Renal cortical epithelial cell (primary cell): Measurements from ENCODE around the gene IKBIP. TPM values are rescaled to one million over a fixed set of nuclear protein-coding genes. Genes with fewer than 3 reads are reported as not detected.
"Not testable (repeated sequence)": the region's sequence is repeated elsewhere in the genome, so short reads cannot be mapped to it uniquely, and the experiment has no call there.

Source experiments
- DNase-seq: peaks from one replicate; pipeline ENCODE4 v3.0.0-alpha.2; 2011; ENCODE audit warnings: low read depth
- total RNA-seq: library from RNA; depleted of rRNA; stranded (reverse); fragments of >200 nt; gene quantifications from 2 replicates; pipeline ENCODE4 v1.2.3, GENCODE V29; 2014

Gene IKBIP
- total RNA-seq, 1 donor from 2014 or later, result 95.3 TPM

GRCh38 chr12:98576795-98577194, 67.8 kb downstream of the IKBIP start:
- DNase-seq, result not testable (repeated sequence)

DNA sequence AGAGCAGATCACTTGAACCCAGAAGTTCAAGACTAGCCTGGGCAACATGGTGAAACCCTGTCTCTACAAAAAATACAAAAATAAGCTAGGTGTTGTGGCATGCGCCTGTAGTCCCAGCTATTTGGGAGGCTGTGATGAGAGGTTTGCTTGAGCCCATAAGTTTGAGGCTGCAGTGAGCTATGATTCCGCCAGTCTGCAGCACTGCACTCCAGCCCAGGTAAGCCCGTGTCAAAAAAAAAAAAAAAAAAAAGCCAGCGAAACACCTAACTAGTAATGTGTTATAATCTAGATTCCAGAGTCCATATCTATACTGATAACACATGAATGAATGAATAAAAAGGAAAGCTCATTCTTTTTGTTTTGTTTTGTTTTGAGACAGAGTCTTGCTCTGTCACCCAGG, 69.6 kb downstream of the IKBIP start:
- no peak for DNase-seq

Other genes with a start within 250 kb of the IKBIP start
- 68.8 and 156 TPM in 2 replicates for gene TMPO, start 129.2 kb downstream of the IKBIP start, total RNA-seq
- 746 and 790 TPM in 2 replicates for gene SLC25A3, start 51.1 kb downstream of the IKBIP start, total RNA-seq
- 30.7 and 34.8 TPM in 2 replicates for gene APAF1, start 502 bp upstream of the IKBIP start, total RNA-seq